Natural killer cell treated with Interleukin-12 subunit alpha and Interleukin-12 subunit beta and Interleukin-15 and Interleukin-18, amount 100 ng/mL, for 72 hours (primary cell): ENCODE results near the gene CARD6. TPM values are rescaled to one million over a fixed set of nuclear protein-coding genes. Genes with fewer than 3 reads are reported as not detected.
A peak's percentile ranks its signal among the peaks of the same experiment; 100 is the strongest.
"Not testable (repeated sequence)": the region's sequence is repeated elsewhere in the genome, so short reads cannot be mapped to it uniquely, and the experiment has no call there.

Experiments
- ATAC-seq, 2 donors: fragments of 150-1000 bp; cut with Tn5 transposase in 1 of 2; sonication (Bioruptor Pico), chemical (Tn5 transposase) in 1 of 2; 2 replicates each; pipeline ENCODE4 v1.10.0; 2021
- DNase-seq: peaks from one replicate; pipeline ENCODE4 v3.0.0; 2022; ENCODE audit warnings: low spot score
- H3K27ac Mint-ChIP-seq, 2 donors: 1 replicate in 1 of 2; 2 replicates in 1 of 2; pipeline ENCODE4 v1.8.0; 2022; ENCODE audit warnings: mixed read lengths in 2 of 2, mild to moderate bottlenecking in 1 of 2, moderate library complexity in 1 of 2
- H3K27me3 Mint-ChIP-seq, 2 donors: 1 replicate in 1 of 2; 2 replicates in 1 of 2; pipeline ENCODE4 v1.8.0; 2022; ENCODE audit warnings: mixed read lengths in 2 of 2
- H3K36me3 Mint-ChIP-seq: one replicate; pipeline ENCODE4 v1.8.0; 2022; ENCODE audit warnings: mixed read lengths
- H3K4me1 Mint-ChIP-seq, 2 donors: 1 replicate in 1 of 2; 2 replicates in 1 of 2; pipeline ENCODE4 v1.8.0; 2022; ENCODE audit warnings: low read depth in 2 of 2, mixed read lengths in 2 of 2, mild to moderate bottlenecking in 1 of 2
- H3K4me3 Mint-ChIP-seq: one replicate; pipeline ENCODE4 v1.8.0; 2022; ENCODE audit warnings: mixed read lengths
- H3K9me3 Mint-ChIP-seq: 2 replicates; pipeline ENCODE4 v1.8.0; 2022; ENCODE audit warnings: mixed read lengths
- total RNA-seq, 2 donors: library from RNA; stranded (reverse); gene quantifications; one replicate each; pipeline ENCODE4 v1.2.3, GENCODE V29; 2022

CARD6 gene
- total RNA-seq, result 10 to 100 TPM in 1 of 2 donors, 1 to 10 TPM in 1; 3.7 to 11.2 TPM

GRCh38 chr5:40841068-40841805 lies at the start of gene CARD6:
CARD6 (plus strand) TSS chr5:40841367; CDS start chr5:40841383, 16 bp downstream.
- peak within 1 kb of the TSS; percentile 81 to 98 for H3K27ac Mint-ChIP-seq
- ATAC-seq (peak in 1 of 2 donors; percentile 67), DNase-seq (no peak)
- peaks cover 16 to 20% of the 10 kb centered on the region in 2 donors for H3K4me1 Mint-ChIP-seq
- no peaks in the 10 kb centered on the region for H3K9me3 Mint-ChIP-seq
- H3K27me3 Mint-ChIP-seq, result peaks cover 3 to 8% of the 10 kb centered on the region in 2 donors
- peak within 1 kb of the TSS; percentile 92 for H3K4me3 Mint-ChIP-seq
- peaks cover 6% of the 10 kb centered on the region for H3K36me3 Mint-ChIP-seq

- Mint-ChIP-seq H3K4me1 (peaks cover 54 to 59% of the 10 kb centered on the region in 2 donors), H3K9me3 (no peaks in the 10 kb centered on the region), H3K4me3 (no peak overlapping the region), H3K27ac (no peak overlapping the region), H3K27me3 (no peaks in the 10 kb centered on the region), H3K36me3 (peaks cover 7% of the 10 kb centered on the region)
- DNase-seq, result no peak
- no peak for ATAC-seq
Observed at GRCh38 chr5:40791715-40792139, 49.4 kb upstream of the CARD6 start.

GRCh38 chr5:40792691-40793090 lies 48.5 kb upstream of the CARD6 start:
- not testable (repeated sequence) for H3K36me3 Mint-ChIP-seq, DNase-seq, H3K27me3 Mint-ChIP-seq, ATAC-seq, H3K4me3 Mint-ChIP-seq, H3K9me3 Mint-ChIP-seq, H3K27ac Mint-ChIP-seq
- peaks cover 51 to 62% of the 10 kb centered on the region in 2 donors for H3K4me1 Mint-ChIP-seq

GRCh38 chr5:40794340-40794739 lies 46.8 kb upstream of the CARD6 start:
- not testable (repeated sequence) for H3K9me3 Mint-ChIP-seq, ATAC-seq, H3K27ac Mint-ChIP-seq, H3K4me3 Mint-ChIP-seq, H3K27me3 Mint-ChIP-seq, H3K36me3 Mint-ChIP-seq, DNase-seq
- peaks cover 47 to 56% of the 10 kb centered on the region in 2 donors for H3K4me1 Mint-ChIP-seq

- H3K4me1 Mint-ChIP-seq, result peaks cover 46 to 53% of the 10 kb centered on the region in 2 donors
- not testable (repeated sequence) for H3K4me3 Mint-ChIP-seq
Observed at GRCh38 chr5:40794877-40795276, 46.3 kb upstream of the CARD6 start.

GRCh38 chr5:40796487-40796889 lies 44.7 kb upstream of the CARD6 start:
- peak overlapping the region; percentile 88 for H3K4me3 Mint-ChIP-seq
- ATAC-seq (no peak), DNase-seq (no peak)
- no peaks in the 10 kb centered on the region for H3K36me3 Mint-ChIP-seq
- H3K27me3 Mint-ChIP-seq, result no peaks in the 10 kb centered on the region
- H3K27ac Mint-ChIP-seq, result peak overlapping the region; percentile 85 to 92
- H3K4me1 Mint-ChIP-seq, result peaks cover 41 to 46% of the 10 kb centered on the region in 2 donors
- no peaks in the 10 kb centered on the region for H3K9me3 Mint-ChIP-seq

More at GRCh38 chr5:40794877-40795276, 46.3 kb upstream of the CARD6 start:
- H3K27me3 Mint-ChIP-seq, DNase-seq, H3K36me3 Mint-ChIP-seq, H3K27ac Mint-ChIP-seq, ATAC-seq, H3K9me3 Mint-ChIP-seq: not testable (repeated sequence)

GRCh38 chr5:40797273-40798011 lies 43.7 kb upstream of the CARD6 start:
- ATAC-seq (peak; percentile 74 to 76), DNase-seq (peak; percentile 82)
- H3K9me3 Mint-ChIP-seq, result no peaks in the 10 kb centered on the region
- peak overlapping the region; percentile 88 for H3K4me3 Mint-ChIP-seq
- peaks cover 41 to 46% of the 10 kb centered on the region in 2 donors for H3K4me1 Mint-ChIP-seq
- H3K27ac Mint-ChIP-seq, result peak overlapping the region; percentile 85 to 92
- H3K27me3 Mint-ChIP-seq, result no peaks in the 10 kb centered on the region
- H3K36me3 Mint-ChIP-seq, result no peaks in the 10 kb centered on the region

- ATAC-seq (peak; percentile 97 to 99), DNase-seq (peak; percentile 94)
- Mint-ChIP-seq H3K4me1 (peaks cover 38 to 44% of the 10 kb centered on the region in 2 donors), H3K36me3 (no peaks in the 10 kb centered on the region), H3K27ac (peak within 1 kb of the TSS; percentile 85 to 92), H3K9me3 (no peaks in the 10 kb centered on the region), H3K27me3 (no peaks in the 10 kb centered on the region), H3K4me3 (peak within 1 kb of the TSS; percentile 88)
Observed at GRCh38 chr5:40798012-40798800, 43.0 kb upstream of the CARD6 start, which contains the start of gene PRKAA1. PRKAA1 (minus strand) TSS chr5:40798374; CDS start chr5:40798189, 185 bp downstream.

- Mint-ChIP-seq H3K27ac (peak overlapping the region; percentile 85 to 92), H3K36me3 (no peaks in the 10 kb centered on the region), H3K4me1 (peaks cover 33 to 38% of the 10 kb centered on the region in 2 donors), H3K27me3 (no peaks in the 10 kb centered on the region), H3K4me3 (peak overlapping the region; percentile 88), H3K9me3 (no peaks in the 10 kb centered on the region)
- ATAC-seq, result no peak
- no peak for DNase-seq
Observed at GRCh38 chr5:40798801-40799210, 42.4 kb upstream of the CARD6 start.

GRCh38 chr5:40799258-40799657 lies 41.9 kb upstream of the CARD6 start:
- no peaks in the 10 kb centered on the region for H3K36me3 Mint-ChIP-seq
- H3K27ac Mint-ChIP-seq, result peak overlapping the region; percentile 85 to 92
- H3K27me3 Mint-ChIP-seq, result no peaks in the 10 kb centered on the region
- H3K4me1 Mint-ChIP-seq, result peaks cover 29 to 33% of the 10 kb centered on the region in 2 donors
- peak overlapping the region; percentile 88 for H3K4me3 Mint-ChIP-seq
- ATAC-seq (no peak), DNase-seq (no peak)
- H3K9me3 Mint-ChIP-seq, result no peaks in the 10 kb centered on the region

- no peak for ATAC-seq
- Mint-ChIP-seq H3K36me3 (no peaks in the 10 kb centered on the region), H3K4me1 (peaks cover 7 to 10% of the 10 kb centered on the region in 2 donors), H3K4me3 (no peak overlapping the region), H3K9me3 (no peaks in the 10 kb centered on the region), H3K27ac (no peak overlapping the region), H3K27me3 (peaks cover 0 to 7% of the 10 kb centered on the region in 2 donors)
- DNase-seq, result no peak
Observed at GRCh38 chr5:40801771-40802562, 39.2 kb upstream of the CARD6 start.

- no peaks in the 10 kb centered on the region for H3K36me3 Mint-ChIP-seq
- H3K4me3 Mint-ChIP-seq, result no peak overlapping the region
- H3K4me1 Mint-ChIP-seq, result peaks cover 2 to 5% of the 10 kb centered on the region in 2 donors
- DNase-seq (no peak), ATAC-seq (no peak)
- no peaks in the 10 kb centered on the region for H3K9me3 Mint-ChIP-seq
- no peaks in the 10 kb centered on the region for H3K27me3 Mint-ChIP-seq
- no peak overlapping the region for H3K27ac Mint-ChIP-seq
Observed at GRCh38 chr5:40812125-40812524, 29.0 kb upstream of the CARD6 start.
